GM23338 (cell line): ENCODE measurements around the gene SORCS2. TPM values are rescaled to one million over a fixed set of nuclear protein-coding genes. Genes with fewer than 3 reads are reported as not detected.
A peak's percentile ranks its signal among the peaks of the same experiment; 100 is the strongest.

Experiments used
- ATAC-seq: fragments of 200-7000 bp; cut with Tn5 transposase; 3 replicates; pipeline ENCODE4 v1.9.1; 2020
- DNase-seq: peaks from one replicate; pipeline ENCODE4 v3.0.0-alpha.2; 2015; ENCODE audit warnings: low spot score
- H2AFZ ChIP-seq: fragments of 200-600 bp; sonication (generic); 2 replicates; pipeline ENCODE4 v1.8.0; 2016; ENCODE audit warnings: antibody characterized with exemption, mild to moderate bottlenecking, moderate library complexity
- H3F3A ChIP-seq: fragments of 200-600 bp; sonication (generic); replicated peaks from 2 replicates; pipeline ENCODE4 v1.8.0; 2017; ENCODE audit warnings: antibody characterized with exemption, mixed run types, low read depth
- H3K27ac ChIP-seq: fragments of 200-600 bp; sonication (generic); 2 replicates; pipeline ENCODE4 v1.6.1; 2016; ENCODE audit warnings: low read depth
- H3K27me3 ChIP-seq: fragments of 200-600 bp; sonication (generic); 2 replicates; pipeline ENCODE4 v1.8.0; 2016; ENCODE audit warnings: mild to moderate bottlenecking, mixed run types, moderate library complexity; ENCODE audit not compliant: insufficient read depth
- H3K36me3 ChIP-seq: fragments of 200-600 bp; sonication (generic); 2 replicates; pipeline ENCODE4 v1.8.0; 2016; ENCODE audit warnings: mild to moderate bottlenecking; ENCODE audit not compliant: insufficient read depth
- H3K4me1 ChIP-seq: fragments of 200-600 bp; sonication (generic); 2 replicates; pipeline ENCODE4 v1.8.0; 2016; ENCODE audit warnings: mild to moderate bottlenecking, moderate library complexity; ENCODE audit not compliant: insufficient read depth
- H3K4me2 ChIP-seq: fragments of 200-600 bp; sonication (generic); 2 replicates; pipeline ENCODE4 v1.7.1; 2017; ENCODE audit warnings: mixed run types
- H3K4me3 ChIP-seq: fragments of 200-600 bp; sonication (generic); 2 replicates; pipeline ENCODE4 v1.6.1; 2016; ENCODE audit warnings: mixed run types
- H3K79me2 ChIP-seq: fragments of 200-600 bp; sonication (generic); replicated peaks from 2 replicates; pipeline ENCODE4 v1.8.0; 2017; ENCODE audit warnings: mild to moderate bottlenecking; ENCODE audit not compliant: insufficient read depth
- H3K9me2 ChIP-seq: fragments of 200-600 bp; sonication (generic); 2 replicates; pipeline ENCODE4 v1.8.0; 2017; ENCODE audit not compliant: insufficient read depth
- H4K20me1 ChIP-seq: fragments of 200-600 bp; sonication (generic); replicated peaks from 2 replicates; pipeline ENCODE4 v1.8.0; 2017; ENCODE audit warnings: mild to moderate bottlenecking; ENCODE audit not compliant: insufficient read depth
- H3K27ac Mint-ChIP-seq: 2 replicates; pipeline ENCODE4 v1.8.0; 2020; ENCODE audit warnings: inconsistent platforms, mild to moderate bottlenecking, moderate library complexity, mixed read lengths
- H3K27me3 Mint-ChIP-seq: 3 replicates; pipeline ENCODE4 v1.8.0; 2022; ENCODE audit warnings: low read depth, mild to moderate bottlenecking, moderate library complexity, mixed read lengths, inconsistent platforms; ENCODE audit not compliant: insufficient read depth, poor library complexity
- H3K36me3 Mint-ChIP-seq: 3 replicates; pipeline ENCODE4 v1.8.0; 2021; ENCODE audit warnings: low read depth, mild to moderate bottlenecking, inconsistent platforms, moderate library complexity, mixed read lengths
- H3K4me1 Mint-ChIP-seq: 3 replicates; pipeline ENCODE4 v1.8.0; 2020; ENCODE audit warnings: mild to moderate bottlenecking, inconsistent platforms, mixed read lengths
- H3K4me3 Mint-ChIP-seq: 3 replicates; pipeline ENCODE4 v1.8.0; 2021; ENCODE audit warnings: moderate library complexity, mild to moderate bottlenecking, inconsistent platforms, mixed read lengths
- H3K9me3 Mint-ChIP-seq: 3 replicates; pipeline ENCODE4 v1.8.0; 2020; ENCODE audit warnings: moderate library complexity, mild to moderate bottlenecking, inconsistent platforms, mixed read lengths
- CREB1 ChIP-seq: fragments of 250-450 bp; sonication (Bioruptor Pico); IDR thresholded peaks from 2 replicates; pipeline ENCODE4 v1.5.0; 2020; ENCODE audit warnings: low read depth, mild to moderate bottlenecking, moderate library complexity
- EZH2 ChIP-seq: fragments of 200-600 bp; sonication (generic); IDR thresholded peaks from one replicate; pipeline ENCODE4 v1.8.0; 2017; ENCODE audit warnings: antibody characterized with exemption, mild to moderate bottlenecking, low read depth; ENCODE audit not compliant: unreplicated experiment
- NANOG ChIP-seq: IDR thresholded peaks from 2 replicates; pipeline ENCODE4 v1.6.1; 2016; ENCODE audit warnings: antibody characterized with exemption, borderline replicate concordance
- STAT1 ChIP-seq: IDR thresholded peaks from one replicate; pipeline ENCODE4 v1.6.1; 2016; ENCODE audit warnings: antibody characterized with exemption; ENCODE audit not compliant: unreplicated experiment
- ZNF114 ChIP-seq: fragments of 250-450 bp; sonication (Bioruptor Pico); IDR thresholded peaks from 2 replicates; pipeline ENCODE4 v1.5.0; 2020; ENCODE audit warnings: mild to moderate bottlenecking, moderate library complexity
- ZNF331 ChIP-seq: fragments of 250-450 bp; sonication (Bioruptor Pico); IDR thresholded peaks from 2 replicates; pipeline ENCODE4 v1.5.0; 2020; ENCODE audit warnings: low read depth, mild to moderate bottlenecking, moderate library complexity
- polyA plus RNA-seq: library from polyadenylated mRNA; unstranded; fragments of >200 nt; fragmentation: Nextera tagmentation; extraction: Ambion mirVana; gene quantifications from 2 replicates; pipeline ENCODE4 v1.2.1, GENCODE V29; 2016
- total RNA-seq: library from RNA; depleted of rRNA; stranded (reverse); fragments of >200 nt; shearing (Covaris generic); gene quantifications from 2 replicates; pipeline ENCODE4 v1.2.3, GENCODE V29; 2014
- TF ChIP-seq, protein P1 (sequence below): IDR thresholded peaks from one replicate; pipeline ENCODE4 v1.6.1; 2018; ENCODE audit warnings: antibody characterized with exemption; ENCODE audit not compliant: unreplicated experiment
- TF ChIP-seq, protein P2 (sequence below), 2 experiments: fragments of 200-600 bp in 1 of 2; sonication (generic) in 1 of 2; conservative IDR thresholded peaks; 2 replicates each; pipeline versions ENCODE4 v1.5.1 to v1.6.1; 2016 to 2017; ENCODE audit warnings: antibody characterized with exemption in 2 of 2, low read depth in 2 of 2, mild to moderate bottlenecking in 2 of 2, moderate library complexity in 1 of 2
- TF ChIP-seq, protein P3 (sequence below): fragments of 250-450 bp; sonication (Bioruptor Pico); IDR thresholded peaks from 2 replicates; pipeline ENCODE4 v1.5.0; 2020; ENCODE audit warnings: mild to moderate bottlenecking, moderate library complexity
- TF ChIP-seq, protein P4 (sequence below): IDR thresholded peaks from 2 replicates; pipeline ENCODE4 v1.6.1; 2016; ENCODE audit warnings: antibody characterized with exemption

Gene SORCS2
- total and polyA plus RNA-seq, 2 experiments from 2014 or later: 0.47 to 2.4 TPM

DNA sequence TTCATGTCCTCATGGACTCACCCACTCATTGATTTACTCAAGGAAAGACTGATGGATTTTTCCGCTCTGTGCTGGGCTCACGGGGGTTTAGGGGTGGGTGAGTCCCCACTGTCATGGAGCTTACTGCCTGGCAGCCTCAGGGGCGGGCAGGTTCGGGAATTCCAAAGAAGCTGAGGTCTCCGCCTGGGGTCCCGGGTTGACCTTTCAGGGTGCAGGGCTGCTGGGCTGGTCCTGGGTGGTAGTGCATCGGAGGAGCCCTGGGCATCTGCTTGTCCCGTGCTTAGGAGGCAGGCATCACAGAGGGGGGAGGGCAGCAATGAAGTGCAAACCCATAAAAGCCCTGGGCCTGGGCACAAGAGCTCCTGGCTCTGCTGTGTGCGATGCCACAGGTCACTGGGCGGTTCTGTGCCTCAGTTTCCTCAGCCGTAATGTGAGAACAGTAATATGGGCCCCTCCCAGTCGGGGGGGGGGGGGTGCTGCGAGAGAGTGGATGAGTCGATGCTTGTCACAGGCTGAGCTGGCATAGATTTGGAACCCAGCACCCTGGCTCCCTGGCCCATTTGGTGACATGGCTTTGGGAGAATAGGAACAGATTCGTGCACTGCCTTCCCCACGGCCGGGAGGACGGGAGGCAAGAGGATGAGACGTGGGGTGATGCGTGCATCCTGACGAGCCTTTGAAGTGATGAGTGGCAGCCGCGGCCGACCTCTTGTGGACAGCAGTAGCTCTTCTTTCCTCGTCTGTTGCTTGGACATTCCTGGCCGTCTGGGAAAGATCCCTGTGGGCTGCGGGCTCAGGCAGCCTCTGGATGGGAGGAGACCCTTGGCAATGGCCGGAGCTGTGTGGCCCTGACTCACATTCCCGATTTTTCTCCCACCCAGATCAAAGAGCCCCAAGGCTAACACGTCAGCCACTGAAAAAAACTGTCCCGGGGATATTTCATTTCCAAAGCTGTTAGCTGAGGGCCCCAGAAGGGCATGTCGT lies 200.4 kb downstream of the SORCS2 start:
- TF ChIP-seq NANOG: no peak
- TF ChIP-seq, protein P1, sequence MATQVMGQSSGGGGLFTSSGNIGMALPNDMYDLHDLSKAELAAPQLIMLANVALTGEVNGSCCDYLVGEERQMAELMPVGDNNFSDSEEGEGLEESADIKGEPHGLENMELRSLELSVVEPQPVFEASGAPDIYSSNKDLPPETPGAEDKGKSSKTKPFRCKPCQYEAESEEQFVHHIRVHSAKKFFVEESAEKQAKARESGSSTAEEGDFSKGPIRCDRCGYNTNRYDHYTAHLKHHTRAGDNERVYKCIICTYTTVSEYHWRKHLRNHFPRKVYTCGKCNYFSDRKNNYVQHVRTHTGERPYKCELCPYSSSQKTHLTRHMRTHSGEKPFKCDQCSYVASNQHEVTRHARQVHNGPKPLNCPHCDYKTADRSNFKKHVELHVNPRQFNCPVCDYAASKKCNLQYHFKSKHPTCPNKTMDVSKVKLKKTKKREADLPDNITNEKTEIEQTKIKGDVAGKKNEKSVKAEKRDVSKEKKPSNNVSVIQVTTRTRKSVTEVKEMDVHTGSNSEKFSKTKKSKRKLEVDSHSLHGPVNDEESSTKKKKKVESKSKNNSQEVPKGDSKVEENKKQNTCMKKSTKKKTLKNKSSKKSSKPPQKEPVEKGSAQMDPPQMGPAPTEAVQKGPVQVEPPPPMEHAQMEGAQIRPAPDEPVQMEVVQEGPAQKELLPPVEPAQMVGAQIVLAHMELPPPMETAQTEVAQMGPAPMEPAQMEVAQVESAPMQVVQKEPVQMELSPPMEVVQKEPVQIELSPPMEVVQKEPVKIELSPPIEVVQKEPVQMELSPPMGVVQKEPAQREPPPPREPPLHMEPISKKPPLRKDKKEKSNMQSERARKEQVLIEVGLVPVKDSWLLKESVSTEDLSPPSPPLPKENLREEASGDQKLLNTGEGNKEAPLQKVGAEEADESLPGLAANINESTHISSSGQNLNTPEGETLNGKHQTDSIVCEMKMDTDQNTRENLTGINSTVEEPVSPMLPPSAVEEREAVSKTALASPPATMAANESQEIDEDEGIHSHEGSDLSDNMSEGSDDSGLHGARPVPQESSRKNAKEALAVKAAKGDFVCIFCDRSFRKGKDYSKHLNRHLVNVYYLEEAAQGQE: no peak
- no peak for TF ChIP-seq ZNF114
- TF ChIP-seq, protein P2, sequence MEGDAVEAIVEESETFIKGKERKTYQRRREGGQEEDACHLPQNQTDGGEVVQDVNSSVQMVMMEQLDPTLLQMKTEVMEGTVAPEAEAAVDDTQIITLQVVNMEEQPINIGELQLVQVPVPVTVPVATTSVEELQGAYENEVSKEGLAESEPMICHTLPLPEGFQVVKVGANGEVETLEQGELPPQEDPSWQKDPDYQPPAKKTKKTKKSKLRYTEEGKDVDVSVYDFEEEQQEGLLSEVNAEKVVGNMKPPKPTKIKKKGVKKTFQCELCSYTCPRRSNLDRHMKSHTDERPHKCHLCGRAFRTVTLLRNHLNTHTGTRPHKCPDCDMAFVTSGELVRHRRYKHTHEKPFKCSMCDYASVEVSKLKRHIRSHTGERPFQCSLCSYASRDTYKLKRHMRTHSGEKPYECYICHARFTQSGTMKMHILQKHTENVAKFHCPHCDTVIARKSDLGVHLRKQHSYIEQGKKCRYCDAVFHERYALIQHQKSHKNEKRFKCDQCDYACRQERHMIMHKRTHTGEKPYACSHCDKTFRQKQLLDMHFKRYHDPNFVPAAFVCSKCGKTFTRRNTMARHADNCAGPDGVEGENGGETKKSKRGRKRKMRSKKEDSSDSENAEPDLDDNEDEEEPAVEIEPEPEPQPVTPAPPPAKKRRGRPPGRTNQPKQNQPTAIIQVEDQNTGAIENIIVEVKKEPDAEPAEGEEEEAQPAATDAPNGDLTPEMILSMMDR (conservative IDR thresholded peaks at IDR 0.05; ENCODE audit: low read depth in 2 of 2): no peak
- TF ChIP-seq, protein P3, sequence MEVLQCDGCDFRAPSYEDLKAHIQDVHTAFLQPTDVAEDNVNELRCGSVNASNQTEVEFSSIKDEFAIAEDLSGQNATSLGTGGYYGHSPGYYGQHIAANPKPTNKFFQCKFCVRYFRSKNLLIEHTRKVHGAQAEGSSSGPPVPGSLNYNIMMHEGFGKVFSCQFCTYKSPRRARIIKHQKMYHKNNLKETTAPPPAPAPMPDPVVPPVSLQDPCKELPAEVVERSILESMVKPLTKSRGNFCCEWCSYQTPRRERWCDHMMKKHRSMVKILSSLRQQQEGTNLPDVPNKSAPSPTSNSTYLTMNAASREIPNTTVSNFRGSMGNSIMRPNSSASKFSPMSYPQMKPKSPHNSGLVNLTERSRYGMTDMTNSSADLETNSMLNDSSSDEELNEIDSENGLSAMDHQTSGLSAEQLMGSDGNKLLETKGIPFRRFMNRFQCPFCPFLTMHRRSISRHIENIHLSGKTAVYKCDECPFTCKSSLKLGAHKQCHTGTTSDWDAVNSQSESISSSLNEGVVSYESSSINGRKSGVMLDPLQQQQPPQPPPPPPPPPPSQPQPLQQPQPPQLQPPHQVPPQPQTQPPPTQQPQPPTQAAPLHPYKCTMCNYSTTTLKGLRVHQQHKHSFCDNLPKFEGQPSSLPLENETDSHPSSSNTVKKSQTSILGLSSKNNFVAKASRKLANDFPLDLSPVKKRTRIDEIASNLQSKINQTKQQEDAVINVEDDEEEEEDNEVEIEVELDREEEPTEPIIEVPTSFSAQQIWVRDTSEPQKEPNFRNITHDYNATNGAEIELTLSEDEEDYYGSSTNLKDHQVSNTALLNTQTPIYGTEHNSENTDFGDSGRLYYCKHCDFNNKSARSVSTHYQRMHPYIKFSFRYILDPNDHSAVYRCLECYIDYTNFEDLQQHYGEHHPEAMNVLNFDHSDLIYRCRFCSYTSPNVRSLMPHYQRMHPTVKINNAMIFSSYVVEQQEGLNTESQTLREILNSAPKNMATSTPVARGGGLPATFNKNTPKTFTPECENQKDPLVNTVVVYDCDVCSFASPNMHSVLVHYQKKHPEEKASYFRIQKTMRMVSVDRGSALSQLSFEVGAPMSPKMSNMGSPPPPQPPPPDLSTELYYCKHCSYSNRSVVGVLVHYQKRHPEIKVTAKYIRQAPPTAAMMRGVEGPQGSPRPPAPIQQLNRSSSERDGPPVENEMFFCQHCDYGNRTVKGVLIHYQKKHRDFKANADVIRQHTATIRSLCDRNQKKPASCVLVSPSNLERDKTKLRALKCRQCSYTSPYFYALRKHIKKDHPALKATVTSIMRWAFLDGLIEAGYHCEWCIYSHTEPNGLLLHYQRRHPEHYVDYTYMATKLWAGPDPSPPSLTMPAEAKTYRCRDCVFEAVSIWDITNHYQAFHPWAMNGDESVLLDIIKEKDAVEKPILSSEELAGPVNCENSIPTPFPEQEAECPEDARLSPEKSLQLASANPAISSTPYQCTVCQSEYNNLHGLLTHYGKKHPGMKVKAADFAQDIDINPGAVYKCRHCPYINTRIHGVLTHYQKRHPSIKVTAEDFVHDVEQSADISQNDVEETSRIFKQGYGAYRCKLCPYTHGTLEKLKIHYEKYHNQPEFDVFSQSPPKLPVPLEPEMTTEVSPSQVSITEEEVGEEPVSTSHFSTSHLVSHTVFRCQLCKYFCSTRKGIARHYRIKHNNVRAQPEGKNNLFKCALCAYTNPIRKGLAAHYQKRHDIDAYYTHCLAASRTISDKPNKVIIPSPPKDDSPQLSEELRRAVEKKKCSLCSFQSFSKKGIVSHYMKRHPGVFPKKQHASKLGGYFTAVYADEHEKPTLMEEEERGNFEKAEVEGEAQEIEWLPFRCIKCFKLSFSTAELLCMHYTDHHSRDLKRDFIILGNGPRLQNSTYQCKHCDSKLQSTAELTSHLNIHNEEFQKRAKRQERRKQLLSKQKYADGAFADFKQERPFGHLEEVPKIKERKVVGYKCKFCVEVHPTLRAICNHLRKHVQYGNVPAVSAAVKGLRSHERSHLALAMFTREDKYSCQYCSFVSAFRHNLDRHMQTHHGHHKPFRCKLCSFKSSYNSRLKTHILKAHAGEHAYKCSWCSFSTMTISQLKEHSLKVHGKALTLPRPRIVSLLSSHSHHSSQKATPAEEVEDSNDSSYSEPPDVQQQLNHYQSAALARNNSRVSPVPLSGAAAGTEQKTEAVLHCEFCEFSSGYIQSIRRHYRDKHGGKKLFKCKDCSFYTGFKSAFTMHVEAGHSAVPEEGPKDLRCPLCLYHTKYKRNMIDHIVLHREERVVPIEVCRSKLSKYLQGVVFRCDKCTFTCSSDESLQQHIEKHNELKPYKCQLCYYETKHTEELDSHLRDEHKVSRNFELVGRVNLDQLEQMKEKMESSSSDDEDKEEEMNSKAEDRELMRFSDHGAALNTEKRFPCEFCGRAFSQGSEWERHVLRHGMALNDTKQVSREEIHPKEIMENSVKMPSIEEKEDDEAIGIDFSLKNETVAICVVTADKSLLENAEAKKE: no peak
- no peak for TF ChIP-seq CREB1 (CRISPR knock-in tag)
- TF ChIP-seq, protein P4, sequence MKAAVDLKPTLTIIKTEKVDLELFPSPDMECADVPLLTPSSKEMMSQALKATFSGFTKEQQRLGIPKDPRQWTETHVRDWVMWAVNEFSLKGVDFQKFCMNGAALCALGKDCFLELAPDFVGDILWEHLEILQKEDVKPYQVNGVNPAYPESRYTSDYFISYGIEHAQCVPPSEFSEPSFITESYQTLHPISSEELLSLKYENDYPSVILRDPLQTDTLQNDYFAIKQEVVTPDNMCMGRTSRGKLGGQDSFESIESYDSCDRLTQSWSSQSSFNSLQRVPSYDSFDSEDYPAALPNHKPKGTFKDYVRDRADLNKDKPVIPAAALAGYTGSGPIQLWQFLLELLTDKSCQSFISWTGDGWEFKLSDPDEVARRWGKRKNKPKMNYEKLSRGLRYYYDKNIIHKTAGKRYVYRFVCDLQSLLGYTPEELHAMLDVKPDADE: no peak
- no peak for TF ChIP-seq EZH2
- no peak for TF ChIP-seq STAT1
- no peak for TF ChIP-seq ZNF331
- Histone ChIP-seq H3K9me2 (no peaks in the 10 kb centered on the region), H3K4me3 (no peak overlapping the region), H3K4me1 (no peaks in the 10 kb centered on the region), H2AFZ (no peak overlapping the region), H3F3A (no peaks in the 10 kb centered on the region), H3K36me3 (no peaks in the 10 kb centered on the region), H4K20me1 (no peaks in the 10 kb centered on the region), H3K4me2 (no peak overlapping the region), H3K79me2 (no peaks in the 10 kb centered on the region), H3K27ac (no peak overlapping the region), H3K27me3 (no peaks in the 10 kb centered on the region)
- Mint-ChIP-seq H3K27me3 (peaks cover 12% of the 10 kb centered on the region), H3K4me3 (no peak overlapping the region), H3K27ac (no peak overlapping the region), H3K4me1 (peaks cover 3% of the 10 kb centered on the region; the same call in 2 of the 3 replicates), H3K9me3 (no peaks in the 10 kb centered on the region), H3K36me3 (no peaks in the 10 kb centered on the region)
- DNase-seq: peak; percentile 9
- peak; percentile 19; the same call in 1 of the 3 replicates for ATAC-seq
